PC-3 (cell line): ENCODE results near the gene RNASE2. TPM values are rescaled to one million over a fixed set of nuclear protein-coding genes. Genes with fewer than 3 reads are reported as not detected.
A peak's percentile ranks its signal among the peaks of the same experiment; 100 is the strongest.

Experiments
- ATAC-seq: fragments of 200-7000 bp; cut with Tn5 transposase; 2 replicates; pipeline ENCODE4 v1.9.1; 2020; ENCODE audit warnings: mild to moderate bottlenecking, moderate library complexity
- BruUV-seq: library from RNA; stranded (reverse); fragments of 400-500 nt; replicated peaks from 2 replicates; lab custom pipeline; 2021; lab: Mats Ljungman, UMichigan
- CTCF ChIA-PET: fragments of 300-600 bp; sonication (Branson Sonifier 250); formaldehyde crosslinking; loops from one replicate; lab custom pipeline; 2022; ENCODE audit warnings: antibody characterized with exemption; lab: Charles Lee
- POLR2A ChIA-PET: fragments of 300-600 bp; sonication (Branson Sonifier 250); formaldehyde crosslinking; loops from one replicate; lab custom pipeline; 2022; ENCODE audit warnings: antibody characterized with exemption; ENCODE audit not compliant: unreplicated experiment; lab: Charles Lee
- DNase-seq: peaks from one replicate; pipeline ENCODE4 v3.0.0-alpha.2; 2015
- H2AFZ ChIP-seq: fragments of 300-600 bp; sonication (generic); 2 replicates; pipeline ENCODE4 v1.6.0; 2016; ENCODE audit warnings: antibody characterized with exemption, low read length
- H3F3A ChIP-seq: fragments of 300-600 bp; sonication (generic); one replicate; pipeline ENCODE4 v1.6.0; 2017; ENCODE audit warnings: antibody characterized with exemption, low read length, control low read depth, mild to moderate bottlenecking; ENCODE audit not compliant: unreplicated experiment
- H3K27ac ChIP-seq: fragments of 300-600 bp; sonication (generic); 2 replicates; pipeline ENCODE4 v1.5.1; 2016; ENCODE audit warnings: mild to moderate bottlenecking, low read length
- H3K27me3 ChIP-seq: fragments of 300-600 bp; sonication (generic); 2 replicates; pipeline ENCODE4 v1.6.1; 2016; ENCODE audit warnings: low read length, mixed read lengths
- H3K36me3 ChIP-seq: fragments of 300-600 bp; sonication (generic); 2 replicates; pipeline ENCODE4 v1.6.1; 2016; ENCODE audit warnings: low read depth, mixed run types, low read length, mixed read lengths
- H3K4me1 ChIP-seq: fragments of 300-600 bp; sonication (generic); 2 replicates; pipeline ENCODE4 v1.5.1; 2016; ENCODE audit warnings: low read length; ENCODE audit not compliant: insufficient read depth
- H3K4me2 ChIP-seq: fragments of 300-600 bp; sonication (generic); 2 replicates; pipeline ENCODE4 v1.6.0; 2016; ENCODE audit warnings: low read length
- H3K4me3 ChIP-seq: fragments of 300-600 bp; sonication (generic); 2 replicates; pipeline ENCODE4 v1.5.1; 2016; ENCODE audit warnings: mild to moderate bottlenecking, low read length, mixed read lengths
- H3K79me2 ChIP-seq: fragments of 300-600 bp; sonication (generic); 2 replicates; pipeline ENCODE4 v1.6.1; 2017; ENCODE audit warnings: low read length, mixed read lengths
- H3K9ac ChIP-seq: fragments of 300-600 bp; sonication (generic); 2 replicates; pipeline ENCODE4 v1.6.0; 2016; ENCODE audit warnings: mild to moderate bottlenecking, low read length
- H3K9me2 ChIP-seq: fragments of 300-600 bp; sonication (generic); replicated peaks from 2 replicates; pipeline ENCODE4 v1.6.1; 2016; ENCODE audit warnings: mixed run types, low read length, mixed read lengths
- H3K9me3 ChIP-seq: fragments of 300-600 bp; sonication (generic); 2 replicates; pipeline ENCODE4 v1.6.1; 2016; ENCODE audit warnings: low read length, mixed read lengths
- H4K20me1 ChIP-seq: fragments of 300-600 bp; sonication (generic); 2 replicates; pipeline ENCODE4 v1.6.1; 2016; ENCODE audit warnings: low read length, mixed read lengths
- CTCF ChIP-seq: fragments of 300-600 bp; sonication (generic); conservative IDR thresholded peaks from 2 replicates; pipeline ENCODE4 v1.5.1; 2017; ENCODE audit warnings: antibody characterized with exemption, low read depth, mild to moderate bottlenecking, low read length
- EZH2 ChIP-seq: fragments of 300-600 bp; sonication (generic); IDR thresholded peaks from one replicate; pipeline ENCODE4 v1.6.1; 2017; ENCODE audit warnings: antibody characterized with exemption, mild to moderate bottlenecking, low read length; ENCODE audit not compliant: unreplicated experiment
- EZH2phosphoT487 ChIP-seq: fragments of 300-600 bp; sonication (generic); IDR thresholded peaks from 2 replicates; pipeline ENCODE4 v1.6.1; 2018; ENCODE audit warnings: mild to moderate bottlenecking, antibody characterized with exemption, low read length, borderline replicate concordance
- intact Hi-C: fragments of 100-400 bp; cut with micrococcal nuclease; formaldehyde crosslinking; loops from 2 replicates; pipeline ENCODE4 v1.9.0; 2023
- total RNA-seq: library from RNA; depleted of rRNA; stranded (reverse); fragments of >200 nt; gene quantifications from 2 replicates; pipeline ENCODE4 v1.2.3, GENCODE V29; 2014

RNASE2 gene
- total RNA-seq, 1 experiment from 2014 or later, result not detected

DNA sequence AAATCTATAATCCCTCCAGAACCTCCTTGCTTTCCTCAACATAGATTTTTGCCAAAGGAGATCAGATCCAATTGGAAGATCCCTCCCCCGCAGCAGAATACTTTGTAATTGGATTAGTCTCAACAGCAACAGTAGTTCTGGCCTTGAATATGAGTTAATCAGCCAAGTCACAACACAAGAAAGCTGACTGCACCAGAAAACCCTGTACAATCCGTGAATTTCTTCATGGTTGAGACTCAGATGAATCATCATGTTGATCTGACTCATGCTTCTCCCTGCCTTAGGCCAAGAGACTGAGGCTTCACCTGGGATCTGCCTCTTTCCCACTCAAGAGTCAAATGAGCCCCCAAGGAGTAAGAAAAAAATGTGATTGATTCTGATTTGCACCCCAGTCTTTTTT lies 31.5 kb downstream of the RNASE2 start:
- peak overlapping the region; percentile 44 for H2AFZ ChIP-seq
- ATAC-seq, result peak; percentile 61
- DNase-seq, result peak; percentile 95
- peaks cover 40% of the 10 kb centered on the region for H3K4me1 ChIP-seq
- peaks cover 5% of the 10 kb centered on the region; the same call in 1 of the 2 replicates for H3K27me3 ChIP-seq
- BruUV-seq, result no TSS peak
- peak overlapping the region; percentile 59 for H3K27ac ChIP-seq
- peak overlapping the region; percentile 19; the same call in 1 of the 2 replicates for H3K4me3 ChIP-seq
- H3F3A ChIP-seq, result peaks cover 4% of the 10 kb centered on the region
- H3K9me3 ChIP-seq, result no peaks in the 10 kb centered on the region
- H3K4me2 ChIP-seq, result peak overlapping the region; percentile 61
- ChIA-PET CTCF (no interaction called here), POLR2A (no interaction called here)
- TF ChIP-seq CTCF (no peak), EZH2 (no peak), EZH2phosphoT487 (no peak)
- H3K9ac ChIP-seq, result no peak overlapping the region
- H3K9me2 ChIP-seq, result no peaks in the 10 kb centered on the region; the same call in 1 of the 2 replicates
- H3K36me3 ChIP-seq, result peaks cover 2% of the 10 kb centered on the region; the same call in 1 of the 2 replicates
- H3K79me2 ChIP-seq, result peaks cover 20% of the 10 kb centered on the region
- peaks cover 2% of the 10 kb centered on the region; the same call in 1 of the 2 replicates for H4K20me1 ChIP-seq
- intact Hi-C loops, result no loop called here

DNA sequence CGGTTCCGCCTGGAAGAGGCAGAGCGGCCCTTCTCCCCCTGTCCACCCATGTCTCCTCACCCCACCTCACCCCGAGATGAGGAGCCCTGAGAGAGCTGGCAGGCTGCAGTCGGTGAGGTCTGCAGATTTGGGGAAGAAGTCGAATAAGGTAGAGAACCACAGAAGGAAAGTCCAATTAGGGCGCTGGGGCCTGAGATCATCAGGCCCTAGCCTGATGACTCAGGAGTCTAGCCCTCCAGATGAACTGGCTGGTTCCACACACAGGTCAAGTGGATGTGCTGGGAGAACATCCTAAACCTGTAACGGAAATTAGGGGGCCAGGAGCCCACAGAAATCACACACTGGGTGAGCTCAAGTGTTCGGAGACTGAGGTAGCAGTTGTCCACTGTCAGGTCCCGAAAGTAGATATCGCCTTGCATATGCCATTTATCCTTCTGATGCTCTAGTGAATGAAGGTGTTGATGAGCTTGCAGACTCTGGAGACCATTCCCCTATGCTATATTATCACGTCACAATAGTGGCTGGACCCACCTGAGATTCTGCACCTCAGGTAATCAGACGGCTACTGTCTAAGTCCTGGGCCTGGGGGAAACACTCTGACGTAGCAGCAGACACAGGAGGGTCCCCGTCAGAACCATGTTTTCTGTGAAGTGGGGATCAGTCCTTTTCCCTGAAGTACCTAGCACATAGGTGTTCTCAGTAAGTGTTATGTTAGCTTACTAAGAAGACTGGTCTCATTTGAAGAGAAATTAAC lies 33.6 kb downstream of the RNASE2 start:
- Histone ChIP-seq H3K4me2 (peak overlapping the region; percentile 83), H3K4me3 (peak overlapping the region; percentile 92), H3K79me2 (peaks cover 29% of the 10 kb centered on the region), H4K20me1 (peaks cover 4% of the 10 kb centered on the region; the same call in 1 of the 2 replicates), H3K4me1 (peaks cover 42% of the 10 kb centered on the region), H3K36me3 (peaks cover 18% of the 10 kb centered on the region), H3K9ac (peak overlapping the region; percentile 47; the same call in 1 of the 2 replicates), H3F3A (peaks cover 4% of the 10 kb centered on the region), H3K9me3 (no peaks in the 10 kb centered on the region), H3K27me3 (no peaks in the 10 kb centered on the region), H2AFZ (0 out of 2 replicates have a peak overlapping the region, but pooled peaks have one; percentile 16), H3K27ac (peak overlapping the region; percentile 21; the same call in 1 of the 2 replicates), H3K9me2 (no peaks in the 10 kb centered on the region; the same call in 1 of the 2 replicates)
- no peak for ATAC-seq
- TF ChIP-seq CTCF (no peak), EZH2 (no peak)
- POLR2A ChIA-PET, result no interaction called here
- intact Hi-C loops, result loop anchor here (1.0 kb wide), 1 partner anchor 18 kb away; no protein-coding TSS in a partner anchor
- CTCF ChIA-PET, result interaction anchor here (0.6 to 0.9 kb wide), 2 partner anchors 18 to 152 kb away, joined by 3 to 4 read pairs; no protein-coding TSS in a partner anchor
- BruUV-seq, result TSS peak; percentile 97
- DNase-seq, result no peak
